ENCODE data around the gene MOB3B.

Gene MOB3B

DNA sequence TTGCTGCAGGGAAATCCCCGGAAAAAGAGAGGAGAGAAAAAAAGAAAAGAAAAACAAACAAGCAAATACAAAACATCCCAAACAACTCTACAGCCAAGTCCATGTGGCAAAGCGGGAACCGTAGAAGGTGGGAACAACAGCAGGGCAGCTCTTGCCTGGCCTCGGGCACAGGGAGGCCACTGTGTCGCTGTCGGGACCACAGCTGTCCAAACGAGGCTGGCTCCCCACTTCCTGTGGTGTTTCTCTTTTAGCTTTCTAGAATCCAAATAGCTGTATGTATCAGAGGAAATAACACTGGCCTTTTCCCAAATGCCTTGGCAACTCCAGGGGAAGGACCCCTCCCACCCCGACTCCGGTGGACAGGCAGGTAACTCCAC, 191.1 kb downstream of the MOB3B start:
- no peaks in the 10 kb centered on the region for H3K4me1 ChIP-seq (ENCODE audit: control insufficient read depth, insufficient read depth, low read length, poor library complexity, severe bottlenecking)
- H3K36me3 ChIP-seq (ENCODE audit: control insufficient read depth, insufficient read depth, low read length) = no peaks in the 10 kb centered on the region
- H3K4me3 ChIP-seq (ENCODE audit: insufficient read depth, low read depth, low read length, poor library complexity, severe bottlenecking) = no peak overlapping the region
- DNase-seq = no peak
- no peaks in the 10 kb centered on the region for H3K9me3 ChIP-seq (ENCODE audit: control insufficient read depth, low read length)
- no peak overlapping the region for H3K27ac ChIP-seq (ENCODE audit: insufficient read depth, low read length, poor library complexity, severe bottlenecking)
- no peaks in the 10 kb centered on the region for H3K27me3 ChIP-seq (replicated peaks; ENCODE audit: control insufficient read depth, insufficient read depth, low read length, poor library complexity, severe bottlenecking)

DNA sequence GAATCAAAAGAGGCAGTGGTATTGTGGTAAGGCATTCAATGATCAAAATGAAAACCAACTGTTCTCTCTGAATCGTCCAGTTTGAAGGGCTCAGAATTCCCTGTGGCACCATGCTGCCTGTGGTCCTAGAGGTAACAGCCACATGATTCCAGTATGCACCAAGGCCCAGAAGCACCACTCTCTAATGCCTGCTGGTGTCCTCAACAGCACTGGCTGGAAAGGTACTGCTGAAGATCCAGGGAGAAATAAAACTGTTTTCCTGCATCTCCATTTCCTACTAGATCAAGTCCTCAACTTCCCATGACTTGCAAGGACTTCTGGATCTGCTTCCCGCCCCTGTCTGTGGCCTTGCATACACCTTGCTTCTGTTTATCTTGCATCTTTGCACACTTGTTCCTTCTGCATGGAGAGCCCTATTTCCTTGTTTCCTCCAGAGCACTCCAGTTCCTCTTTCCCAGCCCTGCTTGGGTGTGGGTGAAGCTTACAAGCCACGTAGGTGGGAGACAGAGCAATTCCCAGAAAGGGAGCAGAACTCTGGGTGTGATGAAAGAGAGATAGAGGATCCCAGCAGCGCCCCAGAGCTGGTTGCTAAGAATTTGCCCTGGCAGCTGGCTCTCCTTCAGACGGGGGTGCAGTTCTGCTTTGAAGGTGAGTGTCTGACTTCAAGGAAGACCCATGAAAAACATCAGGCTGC, 191.6 kb downstream of the MOB3B start:
- Histone ChIP-seq H3K4me1 (ENCODE audit: control insufficient read depth, insufficient read depth, low read length, poor library complexity, severe bottlenecking) (no peaks in the 10 kb centered on the region), H3K4me3 (ENCODE audit: insufficient read depth, low read depth, low read length, poor library complexity, severe bottlenecking) (no peak overlapping the region), H3K9me3 (ENCODE audit: control insufficient read depth, low read length) (no peaks in the 10 kb centered on the region), H3K36me3 (ENCODE audit: control insufficient read depth, insufficient read depth, low read length) (no peaks in the 10 kb centered on the region), H3K27ac (ENCODE audit: insufficient read depth, low read length, poor library complexity, severe bottlenecking) (no peak overlapping the region), H3K27me3 (replicated peaks; ENCODE audit: control insufficient read depth, insufficient read depth, low read length, poor library complexity, severe bottlenecking) (no peaks in the 10 kb centered on the region)
- no peak for DNase-seq

DNA sequence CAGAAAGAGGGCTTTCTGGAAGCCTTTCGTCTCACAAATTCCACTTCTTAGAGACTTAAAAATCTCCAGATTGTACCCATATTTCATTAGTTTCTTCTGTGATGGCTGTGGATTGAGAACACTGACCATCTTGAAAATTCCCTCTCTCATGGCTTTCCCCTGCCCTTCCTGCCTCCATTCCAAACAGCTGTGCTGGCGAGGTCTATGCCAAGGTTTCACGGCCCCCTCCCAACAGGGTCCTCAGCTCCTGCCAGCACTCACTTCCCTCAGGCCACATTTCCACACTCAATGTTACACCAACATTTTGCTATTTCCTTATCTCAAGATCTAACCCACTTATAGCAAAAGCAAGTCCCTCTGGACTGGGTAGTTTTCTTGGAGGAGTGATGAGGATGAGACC, 192.4 kb downstream of the MOB3B start:
- H3K4me1 ChIP-seq (ENCODE audit: control insufficient read depth, insufficient read depth, low read length, poor library complexity, severe bottlenecking) = no peaks in the 10 kb centered on the region
- no peak overlapping the region for H3K4me3 ChIP-seq (ENCODE audit: insufficient read depth, low read depth, low read length, poor library complexity, severe bottlenecking)
- no peak for DNase-seq
- no peaks in the 10 kb centered on the region for H3K27me3 ChIP-seq (replicated peaks; ENCODE audit: control insufficient read depth, insufficient read depth, low read length, poor library complexity, severe bottlenecking)
- H3K36me3 ChIP-seq (ENCODE audit: control insufficient read depth, insufficient read depth, low read length) = no peaks in the 10 kb centered on the region
- H3K9me3 ChIP-seq (ENCODE audit: control insufficient read depth, low read length) = no peaks in the 10 kb centered on the region
- no peak overlapping the region for H3K27ac ChIP-seq (ENCODE audit: insufficient read depth, low read length, poor library complexity, severe bottlenecking)

DNA sequence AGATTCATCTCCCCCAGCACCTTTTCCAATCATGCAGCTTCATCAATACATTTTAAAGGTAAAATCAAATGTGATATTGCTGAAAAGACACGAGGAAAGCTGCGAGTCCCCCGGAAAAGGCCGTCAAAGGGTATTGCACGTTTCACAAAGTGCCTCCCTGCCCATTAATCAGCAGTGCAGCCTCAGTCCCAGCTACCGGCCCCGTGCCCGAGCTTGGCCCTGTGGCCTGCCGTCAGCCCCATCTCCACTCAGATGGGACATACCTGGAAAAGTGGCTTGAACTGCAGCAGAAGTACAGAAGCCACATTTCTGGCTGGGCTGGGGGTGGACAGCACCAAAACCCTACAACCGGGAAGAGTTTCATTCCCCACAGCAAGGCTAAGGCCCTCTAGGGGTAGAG, 192.8 kb downstream of the MOB3B start:
- DNase-seq = no peak
- H3K4me1 ChIP-seq (ENCODE audit: control insufficient read depth, insufficient read depth, low read length, poor library complexity, severe bottlenecking) = no peaks in the 10 kb centered on the region
- no peak overlapping the region for H3K27ac ChIP-seq (ENCODE audit: insufficient read depth, low read length, poor library complexity, severe bottlenecking)
- H3K27me3 ChIP-seq (replicated peaks; ENCODE audit: control insufficient read depth, insufficient read depth, low read length, poor library complexity, severe bottlenecking) = no peaks in the 10 kb centered on the region
- H3K36me3 ChIP-seq (ENCODE audit: control insufficient read depth, insufficient read depth, low read length) = no peaks in the 10 kb centered on the region
- no peak overlapping the region for H3K4me3 ChIP-seq (ENCODE audit: insufficient read depth, low read depth, low read length, poor library complexity, severe bottlenecking)
- H3K9me3 ChIP-seq (ENCODE audit: control insufficient read depth, low read length) = no peaks in the 10 kb centered on the region

DNA sequence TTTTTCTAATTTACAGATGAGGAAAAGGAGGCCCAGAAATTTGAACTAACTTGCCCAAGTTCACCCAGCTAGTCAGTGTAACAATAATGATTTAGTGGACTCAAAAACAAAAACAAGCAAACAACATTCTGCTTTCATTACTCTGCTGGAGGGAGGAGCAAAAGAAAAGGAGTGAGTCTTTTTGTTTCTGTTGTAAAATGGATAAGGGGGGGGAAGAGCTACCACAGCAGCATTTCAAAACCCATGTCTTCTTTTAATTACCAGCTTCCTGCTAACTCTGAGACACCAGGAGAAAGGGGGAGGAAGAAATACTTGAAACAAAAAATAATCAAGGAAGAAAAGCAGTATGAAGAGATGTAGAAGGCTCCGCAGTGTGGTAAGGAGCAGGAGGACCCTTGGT, 193.5 kb downstream of the MOB3B start:
- H3K27me3 ChIP-seq (replicated peaks; ENCODE audit: control insufficient read depth, insufficient read depth, low read length, poor library complexity, severe bottlenecking) = no peaks in the 10 kb centered on the region
- no peaks in the 10 kb centered on the region for H3K4me1 ChIP-seq (ENCODE audit: control insufficient read depth, insufficient read depth, low read length, poor library complexity, severe bottlenecking)
- no peaks in the 10 kb centered on the region for H3K36me3 ChIP-seq (ENCODE audit: control insufficient read depth, insufficient read depth, low read length)
- DNase-seq = no peak
- H3K9me3 ChIP-seq (ENCODE audit: control insufficient read depth, low read length) = no peaks in the 10 kb centered on the region
- no peak overlapping the region for H3K4me3 ChIP-seq (ENCODE audit: insufficient read depth, low read depth, low read length, poor library complexity, severe bottlenecking)
- H3K27ac ChIP-seq (ENCODE audit: insufficient read depth, low read length, poor library complexity, severe bottlenecking) = no peak overlapping the region

DNA sequence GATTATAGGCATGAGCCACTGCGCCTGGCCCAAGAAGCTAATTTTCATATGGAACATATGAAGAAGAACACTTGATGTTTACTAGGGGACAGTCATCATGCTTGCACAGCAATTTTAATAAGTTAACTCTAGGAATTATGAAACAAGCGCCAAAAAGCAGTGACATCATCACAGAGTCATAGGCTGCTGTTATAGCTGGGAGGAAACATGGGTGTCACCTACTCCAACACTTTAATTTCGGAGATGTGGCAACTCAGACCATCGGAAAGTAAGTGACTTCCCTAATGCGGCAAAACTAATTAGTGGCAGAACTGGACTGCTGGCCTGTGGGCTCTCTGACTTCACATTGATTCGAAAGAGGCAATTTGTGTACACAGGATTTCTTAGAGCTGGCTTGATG, 194.5 kb downstream of the MOB3B start:
- no peak overlapping the region for H3K27ac ChIP-seq (ENCODE audit: insufficient read depth, low read length, poor library complexity, severe bottlenecking)

DNA sequence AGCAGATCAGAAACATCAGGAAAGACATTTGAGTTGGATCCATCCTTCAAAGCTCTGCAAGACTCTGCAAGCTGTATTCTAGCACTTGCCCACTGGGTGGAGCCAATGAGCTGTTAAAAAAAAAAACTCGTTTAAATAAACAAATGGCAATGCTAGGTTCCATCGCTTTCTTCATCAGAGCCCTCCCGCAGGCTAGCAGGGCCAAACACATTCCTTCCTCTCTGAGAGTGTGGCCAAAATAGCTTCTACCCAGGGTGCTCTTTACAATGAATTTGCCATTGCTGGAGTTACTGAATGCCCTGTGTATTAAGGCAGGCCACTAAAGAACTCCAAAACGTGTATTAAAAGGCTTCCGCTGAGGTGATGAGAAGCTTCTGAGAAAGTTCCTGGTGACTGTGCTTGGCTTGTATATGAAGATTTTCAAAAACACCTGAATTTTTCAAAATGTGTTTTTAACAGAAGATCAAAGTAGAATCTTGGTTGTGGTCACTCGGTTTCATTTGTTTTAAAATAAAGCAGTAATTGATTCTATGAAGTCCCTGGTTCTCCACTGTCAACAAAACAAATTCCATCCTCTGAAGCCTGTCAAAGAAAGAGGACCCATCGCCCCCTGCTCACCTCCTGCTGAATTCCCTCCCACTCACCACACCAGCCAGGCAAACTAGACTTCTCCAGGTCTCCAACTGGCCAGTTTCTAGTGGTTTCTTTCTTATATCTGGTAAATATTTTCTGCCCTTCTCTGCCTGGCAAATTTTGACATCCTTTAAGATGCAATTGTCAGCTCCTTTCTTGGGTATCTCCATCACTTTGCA, 196.2 kb downstream of the MOB3B start:
- Histone ChIP-seq H3K27me3 (replicated peaks; ENCODE audit: control insufficient read depth, insufficient read depth, low read length, poor library complexity, severe bottlenecking) (no peaks in the 10 kb centered on the region), H3K36me3 (ENCODE audit: control insufficient read depth, insufficient read depth, low read length) (no peaks in the 10 kb centered on the region), H3K4me3 (ENCODE audit: insufficient read depth, low read depth, low read length, poor library complexity, severe bottlenecking) (no peak overlapping the region), H3K4me1 (ENCODE audit: control insufficient read depth, insufficient read depth, low read length, poor library complexity, severe bottlenecking) (no peaks in the 10 kb centered on the region), H3K27ac (ENCODE audit: insufficient read depth, low read length, poor library complexity, severe bottlenecking) (no peak overlapping the region), H3K9me3 (ENCODE audit: control insufficient read depth, low read length) (no peaks in the 10 kb centered on the region)
- peak in 1 of 3 donors; percentile 8 for DNase-seq

More for the DNA sequence above, 194.5 kb downstream of the MOB3B start:
- H3K4me3 ChIP-seq (ENCODE audit: insufficient read depth, low read depth, low read length, poor library complexity, severe bottlenecking) = no peak overlapping the region
- no peaks in the 10 kb centered on the region for H3K27me3 ChIP-seq (replicated peaks; ENCODE audit: control insufficient read depth, insufficient read depth, low read length, poor library complexity, severe bottlenecking)
- no peaks in the 10 kb centered on the region for H3K9me3 ChIP-seq (ENCODE audit: control insufficient read depth, low read length)
- DNase-seq = no peak
- H3K4me1 ChIP-seq (ENCODE audit: control insufficient read depth, insufficient read depth, low read length, poor library complexity, severe bottlenecking) = no peaks in the 10 kb centered on the region
- H3K36me3 ChIP-seq (ENCODE audit: control insufficient read depth, insufficient read depth, low read length) = no peaks in the 10 kb centered on the region

DNA sequence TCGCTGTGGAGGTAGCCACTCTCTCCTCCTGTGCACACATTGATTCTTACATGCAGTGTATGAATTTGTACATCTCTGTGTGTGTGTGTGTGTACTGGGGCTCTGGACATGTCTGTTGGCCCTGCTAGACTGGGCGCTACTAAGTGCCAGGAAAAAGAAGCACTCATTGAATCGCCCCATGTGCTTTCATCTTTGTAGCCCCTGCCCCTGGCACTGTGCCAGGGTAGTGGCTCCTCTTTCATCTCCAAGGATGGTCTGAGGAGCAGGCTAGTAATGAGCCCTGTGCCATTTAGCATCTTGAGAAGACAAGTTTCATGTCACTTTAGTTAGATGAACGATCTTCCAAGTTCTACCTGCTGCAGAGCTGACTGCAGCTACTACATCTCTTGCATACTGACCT, 198.2 kb downstream of the MOB3B start:
- no peak overlapping the region for H3K4me3 ChIP-seq (ENCODE audit: insufficient read depth, low read depth, low read length, poor library complexity, severe bottlenecking)
- no peak overlapping the region for H3K27ac ChIP-seq (ENCODE audit: insufficient read depth, low read length, poor library complexity, severe bottlenecking)
- no peaks in the 10 kb centered on the region for H3K9me3 ChIP-seq (ENCODE audit: control insufficient read depth, low read length)
- no peaks in the 10 kb centered on the region for H3K4me1 ChIP-seq (ENCODE audit: control insufficient read depth, insufficient read depth, low read length, poor library complexity, severe bottlenecking)
- H3K27me3 ChIP-seq (replicated peaks; ENCODE audit: control insufficient read depth, insufficient read depth, low read length, poor library complexity, severe bottlenecking) = no peaks in the 10 kb centered on the region
- H3K36me3 ChIP-seq (ENCODE audit: control insufficient read depth, insufficient read depth, low read length) = no peaks in the 10 kb centered on the region
- DNase-seq = no peak

DNA sequence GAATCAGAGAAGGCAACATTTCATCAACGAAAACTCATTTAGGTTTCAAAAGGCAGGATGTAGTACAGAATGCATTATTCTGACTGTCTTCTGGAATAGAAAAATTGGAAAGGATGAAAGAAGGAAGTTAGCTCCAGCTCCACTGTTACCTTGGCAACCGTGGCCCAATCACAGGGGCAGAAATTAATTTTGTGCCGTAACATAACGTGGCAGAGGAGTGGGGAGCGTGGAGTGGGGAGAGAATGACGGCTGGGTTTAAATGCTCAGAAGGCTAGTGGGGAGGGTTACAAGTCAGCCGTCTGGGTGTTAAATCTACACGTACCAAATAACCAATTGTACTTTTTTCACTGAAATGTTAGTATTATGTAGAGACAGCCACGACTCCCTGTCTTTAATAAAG, 200.3 kb downstream of the MOB3B start:
- H3K4me3 ChIP-seq (ENCODE audit: insufficient read depth, low read depth, low read length, poor library complexity, severe bottlenecking) = no peak overlapping the region
- no peak for DNase-seq
- no peaks in the 10 kb centered on the region for H3K27me3 ChIP-seq (replicated peaks; ENCODE audit: control insufficient read depth, insufficient read depth, low read length, poor library complexity, severe bottlenecking)
- no peaks in the 10 kb centered on the region for H3K4me1 ChIP-seq (ENCODE audit: control insufficient read depth, insufficient read depth, low read length, poor library complexity, severe bottlenecking)
- no peaks in the 10 kb centered on the region for H3K36me3 ChIP-seq (ENCODE audit: control insufficient read depth, insufficient read depth, low read length)
- no peak overlapping the region for H3K27ac ChIP-seq (ENCODE audit: insufficient read depth, low read length, poor library complexity, severe bottlenecking)
- no peaks in the 10 kb centered on the region for H3K9me3 ChIP-seq (ENCODE audit: control insufficient read depth, low read length)

DNA sequence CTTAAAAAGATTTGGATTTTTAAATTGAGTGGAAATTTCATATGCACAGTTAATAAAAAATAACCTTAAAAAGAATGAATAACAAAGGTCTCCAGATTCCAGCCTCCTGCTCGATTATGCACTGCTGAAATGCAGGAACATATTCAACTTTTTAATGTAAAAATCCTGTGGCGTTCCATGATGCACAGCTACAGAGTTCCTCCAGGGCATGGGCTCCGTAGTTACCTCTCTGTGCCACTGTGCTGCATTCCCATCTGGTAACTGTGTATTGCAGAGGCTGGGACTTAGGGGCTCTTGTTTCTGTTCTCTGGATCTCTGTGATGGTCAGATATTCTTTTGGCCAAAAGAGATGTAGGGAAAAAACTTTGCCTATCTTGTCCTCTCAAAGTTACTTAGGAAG, 201.1 kb downstream of the MOB3B start:
- H3K36me3 ChIP-seq (ENCODE audit: control insufficient read depth, insufficient read depth, low read length) = no peaks in the 10 kb centered on the region
- no peaks in the 10 kb centered on the region for H3K4me1 ChIP-seq (ENCODE audit: control insufficient read depth, insufficient read depth, low read length, poor library complexity, severe bottlenecking)
- no peak overlapping the region for H3K4me3 ChIP-seq (ENCODE audit: insufficient read depth, low read depth, low read length, poor library complexity, severe bottlenecking)
- DNase-seq = no peak
- H3K27ac ChIP-seq (ENCODE audit: insufficient read depth, low read length, poor library complexity, severe bottlenecking) = no peak overlapping the region
- H3K27me3 ChIP-seq (replicated peaks; ENCODE audit: control insufficient read depth, insufficient read depth, low read length, poor library complexity, severe bottlenecking) = no peaks in the 10 kb centered on the region
- H3K9me3 ChIP-seq (ENCODE audit: control insufficient read depth, low read length) = no peaks in the 10 kb centered on the region
